ENCODE results near the gene LIPE.
"Not testable (repeated sequence)": the region's sequence is repeated elsewhere in the genome, so short reads cannot be mapped to it uniquely, and the experiment has no call there.

Gene LIPE

DNA sequence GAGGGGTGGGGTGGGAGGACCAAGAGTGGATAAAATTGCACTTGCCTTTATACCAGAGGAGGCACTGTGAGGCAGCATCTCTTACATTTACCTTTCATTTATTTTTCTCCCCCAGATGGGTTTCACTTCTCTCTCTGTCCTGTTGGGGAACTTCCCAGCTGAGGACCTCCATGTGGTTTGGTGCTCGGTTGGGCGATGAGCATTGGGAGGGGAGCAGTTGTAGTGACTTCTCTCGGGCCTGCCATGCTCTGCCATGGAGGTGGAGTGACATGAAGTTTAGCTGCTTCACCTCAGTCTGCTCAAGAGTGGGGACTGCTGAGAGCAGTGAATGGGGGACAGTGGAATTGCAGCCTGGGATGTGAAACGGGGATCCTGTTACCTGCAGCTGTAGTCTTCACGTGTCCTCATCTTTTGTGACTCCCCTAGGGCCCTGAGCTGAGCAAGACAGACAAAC, 38.7 kb upstream of the LIPE start:
- Histone ChIP-seq H3K4me1 (ENCODE audit: control insufficient read depth, insufficient read depth, low read length) (peaks cover 7% of the 10 kb centered on the region), H3K9ac (ENCODE audit: low read length) (no peak overlapping the region), H3K9me3 (ENCODE audit: control insufficient read depth, low read length) (no peaks in the 10 kb centered on the region), H3K27me3 (ENCODE audit: control insufficient read depth, insufficient read depth, low read length) (no peaks in the 10 kb centered on the region), H3K36me3 (ENCODE audit: control insufficient read depth, insufficient read depth, low read length) (no peaks in the 10 kb centered on the region), H3K4me3 (ENCODE audit: low read length) (no peak overlapping the region)

- Histone ChIP-seq H3K4me3 (ENCODE audit: low read length) (no peak overlapping the region), H3K9ac (ENCODE audit: low read length) (no peak overlapping the region), H3K36me3 (ENCODE audit: control insufficient read depth, insufficient read depth, low read length) (no peaks in the 10 kb centered on the region)
These were observed 34.6 kb upstream of the LIPE start for GRCh38 chr19:42461700-42462324.

GRCh38 chr19:42461231-42461630, 34.0 kb upstream of the LIPE start:
- not testable (repeated sequence) for H3K4me1 ChIP-seq (ENCODE audit: control insufficient read depth, insufficient read depth, low read length); H3K4me3 ChIP-seq (ENCODE audit: low read length); H3K9me3 ChIP-seq (ENCODE audit: control insufficient read depth, low read length); H3K9ac ChIP-seq (ENCODE audit: low read length); H3K36me3 ChIP-seq (ENCODE audit: control insufficient read depth, insufficient read depth, low read length); H3K27me3 ChIP-seq (ENCODE audit: control insufficient read depth, insufficient read depth, low read length)

More at GRCh38 chr19:42461700-42462324, 34.6 kb upstream of the LIPE start:
- Histone ChIP-seq H3K9me3 (ENCODE audit: control insufficient read depth, low read length) (no peaks in the 10 kb centered on the region), H3K4me1 (ENCODE audit: control insufficient read depth, insufficient read depth, low read length) (peaks cover 7% of the 10 kb centered on the region), H3K27me3 (ENCODE audit: control insufficient read depth, insufficient read depth, low read length) (no peaks in the 10 kb centered on the region)

- Histone ChIP-seq H3K4me3 (ENCODE audit: low read length) (no peak overlapping the region), H3K9me3 (ENCODE audit: control insufficient read depth, low read length) (no peaks in the 10 kb centered on the region), H3K9ac (ENCODE audit: low read length) (no peak overlapping the region), H3K4me1 (ENCODE audit: control insufficient read depth, insufficient read depth, low read length) (peaks cover 11% of the 10 kb centered on the region), H3K27me3 (ENCODE audit: control insufficient read depth, insufficient read depth, low read length) (no peaks in the 10 kb centered on the region), H3K36me3 (ENCODE audit: control insufficient read depth, insufficient read depth, low read length) (no peaks in the 10 kb centered on the region)
These were observed 32.7 kb upstream of the LIPE start for GRCh38 chr19:42459926-42460325.

DNA sequence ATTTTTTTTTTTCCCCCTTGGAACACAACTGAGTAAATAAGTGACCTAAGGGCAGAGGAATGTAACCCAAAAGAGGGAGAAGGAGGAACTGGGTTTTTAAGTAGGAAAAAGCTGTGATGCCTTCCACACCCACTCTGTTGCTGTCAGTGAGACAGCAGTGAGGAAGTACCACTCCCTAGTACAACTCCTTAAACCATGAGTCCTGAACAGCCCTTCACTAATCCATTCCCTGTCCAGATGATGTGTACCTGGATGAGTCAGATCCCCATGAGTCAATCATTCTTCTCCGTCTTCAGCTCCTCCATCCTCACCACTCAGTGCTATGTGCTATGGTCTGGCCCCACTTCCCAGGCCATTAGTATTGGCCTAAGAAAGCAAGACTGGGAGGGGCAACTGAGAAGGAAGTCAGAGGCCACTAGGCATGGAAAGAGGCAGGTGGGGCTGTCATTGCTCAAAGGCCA, 28.5 kb upstream of the LIPE start:
- Histone ChIP-seq H3K9me3 (ENCODE audit: control insufficient read depth, low read length) (no peaks in the 10 kb centered on the region), H3K9ac (ENCODE audit: low read length) (no peak overlapping the region)

GRCh38 chr19:42455086-42455485, 27.9 kb upstream of the LIPE start:
- Histone ChIP-seq H3K4me3 (ENCODE audit: low read length) (no peak overlapping the region), H3K36me3 (ENCODE audit: control insufficient read depth, insufficient read depth, low read length) (no peaks in the 10 kb centered on the region), H3K9me3 (ENCODE audit: control insufficient read depth, low read length) (no peaks in the 10 kb centered on the region), H3K4me1 (ENCODE audit: control insufficient read depth, insufficient read depth, low read length) (peaks cover 19% of the 10 kb centered on the region), H3K9ac (ENCODE audit: low read length) (no peak overlapping the region), H3K27me3 (ENCODE audit: control insufficient read depth, insufficient read depth, low read length) (no peaks in the 10 kb centered on the region)

More for the DNA sequence above, 28.5 kb upstream of the LIPE start:
- H3K4me3 ChIP-seq (ENCODE audit: low read length), result no peak overlapping the region
- no peaks in the 10 kb centered on the region for H3K27me3 ChIP-seq (ENCODE audit: control insufficient read depth, insufficient read depth, low read length)
- peaks cover 13% of the 10 kb centered on the region for H3K4me1 ChIP-seq (ENCODE audit: control insufficient read depth, insufficient read depth, low read length)
- no peaks in the 10 kb centered on the region for H3K36me3 ChIP-seq (ENCODE audit: control insufficient read depth, insufficient read depth, low read length)

DNA sequence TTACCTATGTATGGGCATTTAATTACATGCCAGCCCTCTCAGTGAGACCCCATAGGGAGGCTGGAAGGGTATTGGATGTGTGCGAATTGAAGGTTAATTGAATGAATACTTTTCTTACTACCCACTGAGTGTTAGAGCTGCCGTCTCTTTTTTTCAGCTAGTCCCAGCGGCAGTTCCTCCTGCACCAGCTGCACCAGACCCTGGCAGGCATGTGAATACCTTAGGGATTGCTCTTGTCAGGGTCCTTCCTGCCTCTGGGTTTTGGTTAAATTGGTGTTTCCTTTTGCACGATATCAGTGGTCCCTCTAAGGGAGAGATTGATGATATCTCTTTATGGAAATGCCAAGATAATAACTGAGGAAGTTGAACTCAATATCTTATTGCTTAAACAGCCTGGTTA, 25.4 kb upstream of the LIPE start:
- no peak overlapping the region for H3K9ac ChIP-seq (ENCODE audit: low read length)
- no peaks in the 10 kb centered on the region for H3K27me3 ChIP-seq (ENCODE audit: control insufficient read depth, insufficient read depth, low read length)
- H3K9me3 ChIP-seq (ENCODE audit: control insufficient read depth, low read length), result no peaks in the 10 kb centered on the region
- H3K36me3 ChIP-seq (ENCODE audit: control insufficient read depth, insufficient read depth, low read length), result no peaks in the 10 kb centered on the region
- H3K4me3 ChIP-seq (ENCODE audit: low read length), result no peak overlapping the region
- H3K4me1 ChIP-seq (ENCODE audit: control insufficient read depth, insufficient read depth, low read length), result peaks cover 37% of the 10 kb centered on the region

DNA sequence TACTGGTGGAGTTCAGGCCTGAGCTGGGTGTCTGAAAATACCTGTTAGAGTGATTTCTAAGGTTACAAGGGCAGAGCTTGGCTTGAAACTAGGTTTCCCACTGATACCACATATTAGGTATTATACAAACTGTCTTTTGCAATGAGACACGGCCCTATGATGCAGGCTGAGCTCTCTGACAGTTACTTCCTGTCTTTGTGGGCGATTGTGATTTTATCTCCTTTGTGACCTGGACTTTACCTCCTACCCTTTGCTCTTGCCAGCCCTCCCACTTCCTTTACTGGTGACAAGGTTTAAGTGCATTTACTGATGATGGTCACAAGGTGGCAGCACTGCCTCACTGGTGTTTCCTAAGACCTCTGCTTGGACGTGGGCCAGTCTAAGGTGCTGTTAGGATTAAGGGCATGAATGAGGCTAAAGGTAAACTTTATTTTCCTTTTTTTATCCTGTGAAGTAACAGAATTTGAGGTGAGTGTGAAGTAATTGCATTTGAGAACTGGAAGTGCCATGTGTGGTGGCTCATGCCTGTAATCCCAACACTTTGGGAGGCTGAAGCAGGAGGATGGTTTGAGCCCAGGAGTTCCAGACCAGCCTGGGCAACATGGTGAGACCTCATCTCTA, 23.2 kb upstream of the LIPE start:
- H3K4me3 ChIP-seq (ENCODE audit: low read length), result no peak overlapping the region
- no peaks in the 10 kb centered on the region for H3K36me3 ChIP-seq (ENCODE audit: control insufficient read depth, insufficient read depth, low read length)
- no peaks in the 10 kb centered on the region for H3K27me3 ChIP-seq (ENCODE audit: control insufficient read depth, insufficient read depth, low read length)
- H3K4me1 ChIP-seq (ENCODE audit: control insufficient read depth, insufficient read depth, low read length), result peaks cover 39% of the 10 kb centered on the region
- H3K9me3 ChIP-seq (ENCODE audit: control insufficient read depth, low read length), result no peaks in the 10 kb centered on the region
- no peak overlapping the region for H3K9ac ChIP-seq (ENCODE audit: low read length)

DNA sequence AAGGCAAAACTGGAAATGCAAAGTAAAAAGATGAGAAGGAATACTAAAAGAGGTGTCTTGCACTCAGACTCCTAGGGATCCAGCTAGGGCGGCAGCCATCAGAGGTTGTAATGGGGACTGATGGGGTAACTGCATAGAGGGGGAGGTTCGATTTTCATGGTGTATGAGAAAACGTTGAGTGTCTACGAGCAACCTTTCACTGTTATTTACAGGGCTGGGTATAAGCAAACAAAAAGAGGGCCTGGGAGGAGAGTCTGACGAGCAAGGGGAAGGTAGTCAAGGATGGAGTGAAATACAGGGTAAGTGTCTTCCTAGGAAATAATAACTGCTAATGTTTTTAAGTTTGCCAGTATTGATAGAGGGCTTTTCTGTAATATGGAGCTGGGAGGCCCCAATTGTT, 21.1 kb upstream of the LIPE start:
- not testable (repeated sequence) for H3K36me3 ChIP-seq (ENCODE audit: control insufficient read depth, insufficient read depth, low read length); H3K4me3 ChIP-seq (ENCODE audit: low read length); H3K9me3 ChIP-seq (ENCODE audit: control insufficient read depth, low read length); H3K9ac ChIP-seq (ENCODE audit: low read length); H3K27me3 ChIP-seq (ENCODE audit: control insufficient read depth, insufficient read depth, low read length)
- peaks cover 48% of the 10 kb centered on the region for H3K4me1 ChIP-seq (ENCODE audit: control insufficient read depth, insufficient read depth, low read length)

GRCh38 chr19:42445948-42446347, 18.8 kb upstream of the LIPE start:
- Histone ChIP-seq H3K9me3 (ENCODE audit: control insufficient read depth, low read length) (no peaks in the 10 kb centered on the region), H3K36me3 (ENCODE audit: control insufficient read depth, insufficient read depth, low read length) (no peaks in the 10 kb centered on the region), H3K4me3 (ENCODE audit: low read length) (no peak overlapping the region), H3K9ac (ENCODE audit: low read length) (no peak overlapping the region), H3K4me1 (ENCODE audit: control insufficient read depth, insufficient read depth, low read length) (peaks cover 54% of the 10 kb centered on the region), H3K27me3 (ENCODE audit: control insufficient read depth, insufficient read depth, low read length) (no peaks in the 10 kb centered on the region)

GRCh38 chr19:42443944-42444398, 16.8 kb upstream of the LIPE start:
- Histone ChIP-seq H3K4me3 (ENCODE audit: low read length) (no peak overlapping the region), H3K4me1 (ENCODE audit: control insufficient read depth, insufficient read depth, low read length) (peaks cover 42% of the 10 kb centered on the region)

GRCh38 chr19:42442833-42443232, 15.6 kb upstream of the LIPE start, which contains the start of gene CXCL17:
TSS of gene CXCL17 (minus strand) at chr19:42442946. CDS start at chr19:42442832, 114 bp downstream.
- peak within 1 kb of the TSS; percentile 16 for H3K4me3 ChIP-seq (ENCODE audit: low read length)
- H3K9me3 ChIP-seq (ENCODE audit: control insufficient read depth, low read length), result no peaks in the 10 kb centered on the region
- H3K4me1 ChIP-seq (ENCODE audit: control insufficient read depth, insufficient read depth, low read length), result peaks cover 40% of the 10 kb centered on the region
- no peaks in the 10 kb centered on the region for H3K27me3 ChIP-seq (ENCODE audit: control insufficient read depth, insufficient read depth, low read length)
- no peaks in the 10 kb centered on the region for H3K36me3 ChIP-seq (ENCODE audit: control insufficient read depth, insufficient read depth, low read length)
- H3K9ac ChIP-seq (ENCODE audit: low read length), result peak within 1 kb of the TSS; percentile 82

More at GRCh38 chr19:42443944-42444398, 16.8 kb upstream of the LIPE start:
- Histone ChIP-seq H3K9ac (ENCODE audit: low read length) (peak overlapping the region; percentile 82), H3K9me3 (ENCODE audit: control insufficient read depth, low read length) (no peaks in the 10 kb centered on the region), H3K36me3 (ENCODE audit: control insufficient read depth, insufficient read depth, low read length) (no peaks in the 10 kb centered on the region), H3K27me3 (ENCODE audit: control insufficient read depth, insufficient read depth, low read length) (no peaks in the 10 kb centered on the region)
